Measurements from ENCODE around the gene H3-3A.

The H3-3A gene

GRCh38 chr1:226054519-226055327 is 7.8 kb upstream of the H3-3A start:
- no peak for DNase-seq (ENCODE audit: low read depth)

DNA sequence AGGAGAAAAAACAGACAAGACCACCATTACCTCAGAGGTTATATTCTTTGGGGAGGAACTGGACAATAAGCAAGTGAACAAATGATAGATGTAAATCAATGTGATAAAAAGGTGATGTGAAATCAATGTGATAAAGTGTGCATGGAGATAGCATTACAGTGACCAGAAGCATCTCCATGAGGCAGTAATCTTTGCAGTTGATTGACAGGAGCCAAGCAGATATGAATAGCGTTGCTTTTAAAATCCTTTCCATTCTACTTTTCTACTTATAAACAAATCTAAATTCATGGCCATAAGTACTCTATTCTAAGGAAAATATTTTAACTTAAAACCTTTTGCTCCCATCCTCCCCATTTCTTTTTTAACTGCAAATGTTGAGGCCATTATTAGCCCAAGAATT is 2.8 kb upstream of the H3-3A start:
- DNase-seq (ENCODE audit: low read depth), result no peak

DNA sequence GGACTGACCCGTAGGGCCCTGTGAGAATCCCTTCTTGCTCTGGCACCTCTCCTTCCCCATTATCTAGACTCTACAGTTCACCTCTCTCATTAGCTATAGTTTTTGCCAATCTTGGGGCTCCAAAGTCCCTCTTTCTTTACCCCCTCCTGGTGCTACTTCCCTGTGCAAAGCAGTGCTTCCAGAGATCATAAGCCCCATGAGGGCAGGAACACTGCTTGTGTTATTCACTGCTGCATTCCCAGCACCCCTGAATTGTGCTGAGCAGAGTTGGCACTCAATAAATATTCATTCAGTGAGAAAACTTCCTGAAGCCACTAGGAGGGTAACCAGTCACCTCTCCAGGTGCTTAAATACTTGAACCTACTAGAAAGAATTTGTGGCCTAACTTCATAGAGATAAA is 2.1 kb upstream of the H3-3A start:
- no peak for DNase-seq (ENCODE audit: low read depth)

- DNase-seq (ENCODE audit: low read depth), result no peak
These were observed 1.3 kb upstream of the H3-3A start for GRCh38 chr1:226061068-226061840.

DNA sequence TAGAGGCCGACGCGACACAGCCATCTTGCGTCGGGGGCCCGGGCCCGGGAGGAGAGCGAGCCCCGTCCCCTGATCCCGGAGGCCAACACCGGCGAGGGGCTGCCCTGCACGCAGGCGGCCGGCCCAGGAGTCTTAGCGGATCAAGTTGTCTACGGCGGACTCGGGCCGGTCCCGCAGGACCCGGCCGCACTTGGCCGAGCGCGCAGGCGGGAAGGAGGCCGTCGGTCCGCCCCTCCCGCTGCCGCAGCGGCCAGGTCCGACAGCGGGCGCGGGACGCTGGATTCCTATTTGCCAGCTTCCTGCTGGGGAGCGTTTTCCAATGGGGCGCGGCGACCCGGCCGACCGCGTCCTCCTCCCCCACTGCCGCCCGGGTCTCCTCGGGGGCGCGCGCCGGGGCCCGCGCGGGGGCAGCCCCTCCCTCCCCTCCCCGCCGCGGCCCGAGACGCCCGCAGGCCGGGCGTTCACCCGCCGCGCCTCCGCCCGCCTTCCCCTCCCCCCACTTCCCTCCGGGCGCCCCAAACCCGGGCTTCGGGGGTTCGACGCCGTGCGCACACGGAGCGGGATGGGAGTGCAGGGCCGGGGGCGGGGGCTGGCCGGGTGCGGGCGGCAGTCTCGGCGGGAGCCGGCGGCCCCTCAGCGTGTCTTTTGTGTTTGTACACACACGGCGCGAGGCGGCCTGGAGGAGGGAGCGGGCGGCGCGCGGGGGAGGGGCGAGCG is 517 bp upstream of the H3-3A start:
- DNase-seq (ENCODE audit: low read depth), result no peak

GRCh38 chr1:226063224-226063976 is 884 bp downstream of the H3-3A start:
- DNase-seq (ENCODE audit: low read depth), result no peak

DNA sequence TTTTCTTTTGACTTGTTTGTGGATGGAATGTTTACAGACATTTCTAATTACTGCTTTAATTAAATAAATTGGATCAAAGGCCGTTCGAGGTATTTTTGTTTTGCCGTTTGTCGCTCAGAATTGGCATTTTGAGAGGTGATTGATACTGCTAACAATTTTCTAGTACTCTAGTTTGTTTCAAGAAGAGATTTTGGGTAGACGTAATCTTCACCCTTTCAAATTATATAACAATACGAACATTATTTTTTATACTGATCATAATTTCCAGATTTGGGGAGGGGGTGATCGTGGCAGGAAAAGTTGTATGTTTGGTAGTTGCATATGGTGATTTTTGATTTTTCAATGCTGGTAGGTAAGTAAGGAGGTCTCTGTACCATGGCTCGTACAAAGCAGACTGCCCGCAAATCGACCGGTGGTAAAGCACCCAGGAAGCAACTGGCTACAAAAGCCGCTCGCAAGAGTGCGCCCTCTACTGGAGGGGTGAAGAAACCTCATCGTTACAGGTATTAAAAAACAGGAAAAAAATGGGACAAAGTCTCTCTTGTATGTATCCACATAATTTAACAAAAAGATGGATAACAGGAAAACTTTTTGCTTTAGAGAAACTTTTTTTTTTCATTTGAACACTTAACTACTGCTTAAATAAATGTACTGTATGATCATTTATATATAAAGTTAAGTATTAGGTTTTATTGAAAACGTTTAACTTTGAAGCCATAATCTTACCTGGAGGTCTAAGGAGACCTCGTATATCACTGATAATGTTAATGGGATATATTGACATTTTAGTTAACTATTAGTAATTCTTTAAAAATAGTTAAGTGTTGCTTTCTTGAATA is 1.7 kb downstream of the H3-3A start:
- no peak for DNase-seq (ENCODE audit: low read depth)

- DNase-seq (ENCODE audit: low read depth), result no peak
These were observed 2.3 kb downstream of the H3-3A start for GRCh38 chr1:226064816-226065248.

DNA sequence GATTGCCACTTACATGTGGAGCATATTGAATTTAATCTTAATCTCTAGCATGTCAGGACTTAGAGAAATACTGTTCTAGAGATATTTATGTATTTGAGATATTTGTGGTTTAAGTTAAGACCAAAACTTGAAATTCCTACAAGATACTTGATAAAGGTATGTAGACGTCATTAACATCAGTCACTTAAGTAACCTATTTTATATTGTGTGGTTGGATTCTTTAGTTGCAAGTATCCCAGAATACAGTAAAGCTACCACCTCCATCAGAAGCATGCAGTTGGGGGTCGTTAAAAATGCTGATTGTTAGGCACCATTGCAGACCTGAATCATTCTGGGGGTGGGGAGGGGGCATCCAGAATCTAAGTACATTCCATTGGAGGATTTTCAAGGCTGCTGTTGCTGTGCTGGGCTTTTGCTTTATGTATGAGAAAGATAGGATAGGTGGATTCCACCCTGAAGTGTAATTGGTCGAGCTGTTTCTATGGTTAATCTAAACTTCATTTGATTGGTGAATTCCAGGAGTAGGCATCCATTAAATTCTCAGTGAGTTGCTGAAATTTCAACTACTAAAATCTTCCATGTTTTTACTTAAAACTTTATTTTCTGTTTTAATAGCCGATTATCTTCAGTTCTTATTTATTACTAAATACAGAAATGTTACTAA is 4.0 kb downstream of the H3-3A start:
- DNase-seq (ENCODE audit: low read depth), result no peak

GRCh38 chr1:226069811-226070489 is 7.4 kb downstream of the H3-3A start:
- DNase-seq (ENCODE audit: low read depth), result no peak

- DNase-seq (ENCODE audit: low read depth), result no peak
These were observed 9.8 kb downstream of the H3-3A start for GRCh38 chr1:226072347-226072746.

DNA sequence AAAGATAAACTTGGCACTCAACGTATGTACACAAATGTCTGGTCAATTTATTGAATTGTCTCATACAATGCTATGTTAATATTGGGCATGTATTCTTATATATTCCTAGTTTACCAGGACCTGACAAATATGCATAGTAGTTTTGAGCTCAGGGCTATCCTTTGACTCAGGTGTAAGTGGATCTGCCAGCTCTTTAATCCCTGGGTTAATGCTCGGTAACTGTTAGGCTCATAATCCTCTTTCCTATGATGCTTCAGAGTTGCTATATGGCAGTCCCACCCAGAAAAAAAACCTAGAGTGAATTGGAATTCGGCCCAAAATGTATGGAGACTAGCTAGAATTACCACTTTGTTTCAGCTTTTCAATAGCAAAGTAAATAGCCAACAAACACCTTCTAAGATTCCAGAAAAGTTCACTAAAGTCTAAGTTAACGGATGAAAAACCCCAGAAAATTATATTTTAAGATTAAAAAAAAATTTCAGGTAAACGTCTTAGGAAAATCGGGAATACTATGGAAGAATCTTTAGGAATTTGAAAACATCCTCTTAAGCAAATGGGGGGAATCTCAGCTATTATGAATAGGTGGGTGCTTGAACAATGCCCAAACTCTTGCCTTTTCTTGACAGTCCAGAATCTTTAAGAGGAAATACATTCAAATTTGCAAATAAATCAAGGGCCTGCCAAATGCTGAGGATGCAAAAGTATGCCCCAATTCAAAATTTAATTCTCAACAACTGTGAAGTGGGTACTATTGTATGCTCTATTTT is 10.9 kb downstream of the H3-3A start:
- DNase-seq (ENCODE audit: low read depth), result no peak

DNA sequence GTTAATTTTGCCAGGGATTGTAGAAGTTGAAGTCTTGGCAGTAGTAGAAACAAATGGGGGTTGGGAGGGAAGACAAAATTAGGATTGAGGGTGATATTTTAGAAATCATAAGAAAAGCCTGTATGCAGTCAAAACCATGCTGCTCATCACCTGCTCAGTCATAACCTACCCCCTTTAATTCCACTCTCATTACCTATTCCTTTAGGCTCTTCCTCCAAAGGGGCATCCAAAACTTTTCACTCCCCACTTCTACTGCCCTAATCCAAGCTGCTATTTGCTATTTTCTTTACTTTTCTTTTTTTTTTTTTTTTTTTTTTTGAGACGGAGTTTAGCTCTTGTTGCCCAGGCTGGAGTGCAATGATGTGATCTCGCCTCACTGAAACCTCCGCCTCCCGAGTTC is 11.5 kb downstream of the H3-3A start:
- no peak for DNase-seq (ENCODE audit: low read depth)

- no peak for DNase-seq (ENCODE audit: low read depth)
These were observed 13.9 kb downstream of the H3-3A start for GRCh38 chr1:226076378-226076777.

GRCh38 chr1:226078374-226078773 is 15.9 kb downstream of the H3-3A start:
- no peak for DNase-seq (ENCODE audit: low read depth)

- no peak for DNase-seq (ENCODE audit: low read depth)
These were observed 20.0 kb downstream of the H3-3A start for GRCh38 chr1:226082587-226082917.

- DNase-seq (ENCODE audit: low read depth), result no peak
These were observed 20.4 kb downstream of the H3-3A start for GRCh38 chr1:226082959-226083301.

- DNase-seq (ENCODE audit: low read depth), result no peak
These were observed 21.0 kb downstream of the H3-3A start for GRCh38 chr1:226083302-226084101.
